Tibial nerve (tissue), 3 donors: ENCODE measurements around the gene FDX1.

Experiments
- POLR2A ChIP-seq, 2 donors: fragments of 450-650 bp; IDR thresholded peaks; one replicate each; pipeline ENCODE4 v1.6.1; 2017; ENCODE audit warnings: antibody characterized with exemption in 2 of 2, mild to moderate bottlenecking in 2 of 2, moderate library complexity in 2 of 2
- TF ChIP-seq, protein P1 (sequence below), 5 experiments: fragments of 200-600 bp in 3 of 5; fragments of 450-650 bp in 2 of 5; sonication (generic) in 3 of 5; IDR thresholded peaks; one replicate each; pipeline ENCODE4 v1.5.1; 2016 to 2019; ENCODE audit warnings: antibody characterized with exemption in 5 of 5, mild to moderate bottlenecking in 3 of 5, moderate library complexity in 2 of 5

DNA sequence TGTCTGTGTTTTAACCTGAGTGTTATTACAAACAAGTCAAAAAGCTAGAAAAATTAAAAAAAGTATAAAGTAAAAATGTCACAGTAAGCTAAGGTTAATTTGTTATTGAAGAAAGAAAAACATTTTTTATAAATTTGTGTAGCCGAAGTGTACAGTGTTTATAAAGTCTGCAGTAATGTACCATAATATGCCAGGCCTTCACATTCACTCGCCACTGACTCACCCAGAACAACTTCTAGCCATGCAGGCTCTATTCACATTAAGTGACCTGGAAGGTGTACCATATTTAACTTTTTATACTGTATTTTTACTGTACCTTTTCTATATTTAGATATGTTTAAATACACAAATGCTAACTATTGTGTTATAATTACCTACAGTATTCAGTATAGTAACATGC is 14.7 kb upstream of the FDX1 start:
- no peak for TF ChIP-seq POLR2A (IDR thresholded peaks at IDR 0.05)
- TF ChIP-seq, protein P1, sequence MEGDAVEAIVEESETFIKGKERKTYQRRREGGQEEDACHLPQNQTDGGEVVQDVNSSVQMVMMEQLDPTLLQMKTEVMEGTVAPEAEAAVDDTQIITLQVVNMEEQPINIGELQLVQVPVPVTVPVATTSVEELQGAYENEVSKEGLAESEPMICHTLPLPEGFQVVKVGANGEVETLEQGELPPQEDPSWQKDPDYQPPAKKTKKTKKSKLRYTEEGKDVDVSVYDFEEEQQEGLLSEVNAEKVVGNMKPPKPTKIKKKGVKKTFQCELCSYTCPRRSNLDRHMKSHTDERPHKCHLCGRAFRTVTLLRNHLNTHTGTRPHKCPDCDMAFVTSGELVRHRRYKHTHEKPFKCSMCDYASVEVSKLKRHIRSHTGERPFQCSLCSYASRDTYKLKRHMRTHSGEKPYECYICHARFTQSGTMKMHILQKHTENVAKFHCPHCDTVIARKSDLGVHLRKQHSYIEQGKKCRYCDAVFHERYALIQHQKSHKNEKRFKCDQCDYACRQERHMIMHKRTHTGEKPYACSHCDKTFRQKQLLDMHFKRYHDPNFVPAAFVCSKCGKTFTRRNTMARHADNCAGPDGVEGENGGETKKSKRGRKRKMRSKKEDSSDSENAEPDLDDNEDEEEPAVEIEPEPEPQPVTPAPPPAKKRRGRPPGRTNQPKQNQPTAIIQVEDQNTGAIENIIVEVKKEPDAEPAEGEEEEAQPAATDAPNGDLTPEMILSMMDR (IDR thresholded peaks at IDR 0.05), result no peak
